Measurements from ENCODE around the gene SREK1.
"Not testable (repeated sequence)": the region's sequence is repeated elsewhere in the genome, so short reads cannot be mapped to it uniquely, and the experiment has no call there.

Gene SREK1, protein sequence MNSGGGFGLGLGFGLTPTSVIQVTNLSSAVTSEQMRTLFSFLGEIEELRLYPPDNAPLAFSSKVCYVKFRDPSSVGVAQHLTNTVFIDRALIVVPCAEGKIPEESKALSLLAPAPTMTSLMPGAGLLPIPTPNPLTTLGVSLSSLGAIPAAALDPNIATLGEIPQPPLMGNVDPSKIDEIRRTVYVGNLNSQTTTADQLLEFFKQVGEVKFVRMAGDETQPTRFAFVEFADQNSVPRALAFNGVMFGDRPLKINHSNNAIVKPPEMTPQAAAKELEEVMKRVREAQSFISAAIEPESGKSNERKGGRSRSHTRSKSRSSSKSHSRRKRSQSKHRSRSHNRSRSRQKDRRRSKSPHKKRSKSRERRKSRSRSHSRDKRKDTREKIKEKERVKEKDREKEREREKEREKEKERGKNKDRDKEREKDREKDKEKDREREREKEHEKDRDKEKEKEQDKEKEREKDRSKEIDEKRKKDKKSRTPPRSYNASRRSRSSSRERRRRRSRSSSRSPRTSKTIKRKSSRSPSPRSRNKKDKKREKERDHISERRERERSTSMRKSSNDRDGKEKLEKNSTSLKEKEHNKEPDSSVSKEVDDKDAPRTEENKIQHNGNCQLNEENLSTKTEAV

DNA sequence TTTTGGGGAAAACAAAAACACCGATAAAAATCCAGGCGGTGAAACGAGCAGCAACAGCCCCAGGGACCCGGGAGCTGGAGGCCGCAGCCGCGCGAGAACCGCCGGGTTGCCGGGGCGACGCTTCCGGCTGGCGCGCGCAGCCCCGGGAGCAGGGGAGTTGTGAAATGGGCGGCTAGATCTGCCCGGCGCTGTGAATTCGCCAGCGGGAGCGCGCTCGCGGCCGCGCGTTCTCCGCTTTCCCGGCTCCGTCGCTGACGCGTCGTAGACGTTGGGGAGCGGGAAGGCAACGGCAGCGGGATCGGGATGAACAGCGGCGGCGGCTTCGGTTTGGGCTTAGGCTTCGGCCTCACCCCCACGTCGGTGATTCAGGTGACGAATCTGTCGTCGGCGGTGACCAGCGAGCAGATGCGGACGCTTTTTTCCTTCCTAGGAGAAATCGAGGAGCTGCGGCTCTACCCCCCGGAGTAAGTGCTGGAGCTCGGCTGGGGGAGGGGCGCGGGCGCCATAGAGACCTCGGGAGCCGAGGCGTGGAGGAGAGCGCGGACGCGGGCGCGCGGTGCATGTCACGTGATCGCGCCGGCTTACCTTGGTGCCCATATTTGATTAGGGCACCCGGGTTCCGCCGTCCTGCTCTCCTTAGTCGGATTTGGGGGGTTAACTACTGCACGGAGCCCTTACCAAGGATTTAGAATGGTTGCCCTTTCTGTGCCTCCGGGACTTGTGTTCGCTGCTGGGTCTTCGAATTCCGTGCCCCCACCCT, at the start of gene SREK1:
SREK1 (plus strand) TSS at position 227 of the 760 bp plus-strand sequence; CDS start at position 304, 77 bp downstream.
- DNase-seq (ENCODE audit: low read depth) = peak; percentile 82

DNA sequence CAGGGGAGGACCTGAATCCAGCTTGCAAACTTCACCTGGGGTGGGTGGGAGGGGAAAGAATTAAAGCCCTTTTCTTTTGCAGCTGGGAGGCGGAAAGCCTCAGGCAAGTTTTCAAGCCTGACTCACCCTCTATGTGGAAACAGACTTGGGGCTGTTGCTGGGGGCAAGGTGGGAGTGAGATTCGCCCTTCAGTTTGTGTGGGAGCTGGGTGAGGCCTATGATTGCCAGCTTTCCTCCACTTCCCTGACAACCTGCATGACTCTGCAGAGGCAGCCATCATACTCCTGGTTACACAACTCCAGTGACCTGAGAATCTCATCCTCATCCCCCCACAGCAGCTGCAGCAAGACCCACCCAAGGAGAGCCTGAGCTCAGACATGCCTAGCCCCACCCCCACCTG, 43.2 kb upstream of the SREK1 start:
- no peak for DNase-seq (ENCODE audit: low read depth)

DNA sequence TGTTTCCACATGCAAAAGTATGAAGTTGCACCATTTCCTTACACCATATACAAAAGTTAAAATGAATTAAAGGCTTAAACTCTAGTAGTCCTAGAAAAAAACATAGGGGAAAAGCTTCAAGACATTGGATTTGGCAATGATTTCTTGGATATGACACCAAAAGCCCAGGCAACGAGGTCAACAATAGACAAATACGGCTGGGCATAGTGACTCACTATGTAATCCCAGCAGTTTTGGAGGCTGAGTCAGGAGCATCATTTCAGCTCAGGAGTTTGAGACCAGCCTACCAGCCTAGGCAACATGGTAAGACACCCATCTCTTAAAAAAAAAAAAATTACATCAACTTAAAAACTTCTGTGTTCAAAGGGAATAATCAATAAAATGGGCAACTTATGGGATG, 30.9 kb upstream of the SREK1 start:
- no peak for DNase-seq (ENCODE audit: low read depth)

DNA sequence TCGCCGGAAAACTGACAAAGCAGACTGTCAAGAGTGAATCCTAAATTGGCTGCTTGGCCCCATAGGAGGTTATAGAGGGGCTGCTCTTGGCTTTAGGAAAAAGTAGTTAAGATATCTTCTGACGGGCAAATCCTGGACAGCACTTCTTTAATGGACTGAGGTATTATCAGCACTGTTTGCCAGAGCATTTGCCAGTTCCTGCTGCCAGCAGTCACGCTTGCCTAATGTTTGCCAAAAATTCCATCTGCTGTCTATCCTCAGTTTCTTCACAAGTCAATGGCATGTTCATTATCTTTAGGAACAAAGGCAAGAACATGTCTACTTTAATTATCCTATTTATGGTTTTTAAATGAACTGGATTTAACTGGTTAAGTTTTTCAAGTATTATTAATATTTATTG, 25.8 kb upstream of the SREK1 start:
- no peak for DNase-seq (ENCODE audit: low read depth)

DNA sequence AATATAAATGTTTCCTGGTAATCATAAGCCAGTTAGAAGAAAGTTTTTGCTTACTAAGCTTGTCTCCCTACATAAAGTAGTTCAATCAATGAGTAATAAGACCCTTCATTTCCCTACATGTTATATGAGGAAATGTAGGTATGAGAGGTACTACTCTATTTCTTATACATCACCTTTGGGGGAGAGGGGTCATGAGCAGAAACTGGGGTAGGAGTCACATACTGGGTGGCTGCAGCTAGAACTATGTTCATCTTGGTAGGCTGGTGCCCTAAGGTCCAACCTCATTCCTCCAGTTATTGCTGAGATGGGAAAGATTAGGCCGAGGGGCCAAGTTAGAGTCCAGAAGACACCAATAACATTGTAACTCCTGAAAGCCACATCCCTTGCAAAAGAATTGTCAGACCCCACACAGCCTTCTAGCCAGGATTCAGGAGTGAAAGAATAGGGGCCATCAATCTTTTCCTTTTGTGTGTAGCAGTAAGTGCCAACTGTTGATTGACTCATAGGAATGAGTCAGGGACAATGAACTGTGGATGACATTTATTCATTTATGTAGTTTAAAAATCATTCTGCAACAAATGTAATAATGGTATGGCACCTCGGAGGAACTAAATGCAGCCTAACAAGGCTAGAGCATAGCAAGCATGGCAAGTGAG, 21.6 kb upstream of the SREK1 start:
- DNase-seq (ENCODE audit: low read depth) = no peak

DNA sequence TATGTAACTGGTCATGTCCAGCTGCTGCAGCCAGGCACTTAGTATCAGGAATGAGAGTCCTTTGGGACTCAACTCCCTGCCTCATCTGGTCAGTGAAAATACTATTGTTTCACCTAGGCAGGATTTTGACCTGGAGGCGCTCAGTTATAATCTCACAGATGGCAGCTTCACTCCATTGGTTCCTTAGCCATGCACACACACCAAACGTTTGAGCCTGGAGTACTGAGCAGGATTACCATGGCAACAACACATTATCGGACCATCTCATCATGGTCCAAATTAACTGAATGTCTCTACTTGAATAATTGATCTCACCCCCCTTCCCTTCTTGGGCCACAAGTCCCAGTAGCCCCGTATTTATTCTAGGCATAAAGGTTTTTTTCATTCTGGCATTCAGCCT, 15.0 kb upstream of the SREK1 start:
- DNase-seq (ENCODE audit: low read depth) = no peak

DNA sequence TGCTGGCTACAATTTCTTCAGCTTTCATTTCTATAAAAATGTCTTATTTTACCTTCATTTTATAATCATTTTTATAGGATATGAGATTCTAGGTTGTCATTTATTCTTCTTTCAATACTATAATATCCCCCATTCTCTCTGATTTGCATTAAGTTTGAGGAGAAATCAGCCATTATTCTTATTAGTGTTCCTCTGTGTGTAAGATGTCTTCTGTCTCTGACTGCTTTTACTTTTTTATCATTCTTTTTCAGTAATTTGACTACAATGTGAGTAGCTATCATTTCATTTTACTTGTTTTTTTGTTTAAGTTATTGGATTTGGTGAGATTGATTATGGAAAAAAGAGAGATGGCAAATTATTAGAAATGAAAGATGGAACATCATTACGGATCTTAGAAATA, 13.6 kb upstream of the SREK1 start:
- no peak for DNase-seq (ENCODE audit: low read depth)

DNA sequence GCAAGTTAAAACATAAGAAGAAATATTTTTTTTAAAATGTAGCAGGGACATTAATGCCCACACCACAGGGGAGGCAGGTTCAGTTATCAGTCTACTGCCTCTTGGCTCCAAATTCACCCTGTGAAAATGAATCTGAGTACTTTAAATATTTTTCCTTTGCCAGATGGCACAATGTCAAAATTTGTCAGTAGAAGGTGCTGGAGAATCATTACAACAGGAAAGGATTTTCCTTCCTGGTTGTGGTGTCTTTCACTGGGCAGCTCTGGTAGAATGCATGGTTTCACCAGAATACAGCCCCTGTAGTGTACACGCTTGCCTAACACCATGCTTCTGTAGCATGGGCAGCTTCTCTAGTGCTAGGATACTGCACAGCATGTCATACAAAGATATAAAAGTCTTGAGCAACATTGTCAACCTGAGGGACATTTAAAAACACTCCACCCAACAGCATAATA, 9.7 kb upstream of the SREK1 start:
- DNase-seq (ENCODE audit: low read depth) = no peak

DNA sequence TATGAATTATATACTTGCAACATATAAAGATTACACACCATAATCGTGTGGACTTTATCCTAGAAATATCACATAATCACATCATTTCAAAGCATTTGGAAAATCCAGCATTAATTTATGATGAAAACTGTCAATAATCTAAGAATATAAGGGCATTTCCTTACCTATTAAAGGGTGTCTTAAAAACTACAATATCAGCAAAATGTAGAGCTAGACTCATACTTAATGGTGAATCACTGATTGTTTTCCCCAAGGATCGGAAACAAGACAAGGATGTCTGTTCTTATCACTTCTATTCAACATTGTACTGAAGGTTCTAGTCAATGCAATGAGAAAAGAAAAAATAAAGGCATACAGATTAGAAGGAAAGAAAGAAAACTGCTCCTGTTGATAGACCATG, 8.0 kb upstream of the SREK1 start:
- DNase-seq (ENCODE audit: low read depth) = no peak

DNA sequence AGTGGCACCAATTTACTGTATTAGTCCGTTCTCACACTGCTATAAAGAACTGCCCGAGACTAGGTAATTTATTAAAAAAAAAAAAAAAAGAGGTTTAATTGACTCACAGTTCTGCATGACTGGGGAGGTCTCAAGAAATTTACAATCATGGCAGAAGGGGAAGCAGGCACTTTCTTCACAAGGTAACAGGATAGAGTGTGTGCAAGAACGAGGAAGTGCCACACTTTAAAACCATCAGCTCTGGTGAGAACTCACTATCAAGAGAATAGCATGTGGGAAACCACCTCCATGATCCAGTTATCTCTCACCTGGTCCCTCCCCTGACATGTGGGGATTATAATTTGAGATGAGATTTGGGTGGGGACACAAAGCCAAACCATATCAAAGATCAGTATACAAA, 7.2 kb upstream of the SREK1 start:
- not testable (repeated sequence) for DNase-seq (ENCODE audit: low read depth)

DNA sequence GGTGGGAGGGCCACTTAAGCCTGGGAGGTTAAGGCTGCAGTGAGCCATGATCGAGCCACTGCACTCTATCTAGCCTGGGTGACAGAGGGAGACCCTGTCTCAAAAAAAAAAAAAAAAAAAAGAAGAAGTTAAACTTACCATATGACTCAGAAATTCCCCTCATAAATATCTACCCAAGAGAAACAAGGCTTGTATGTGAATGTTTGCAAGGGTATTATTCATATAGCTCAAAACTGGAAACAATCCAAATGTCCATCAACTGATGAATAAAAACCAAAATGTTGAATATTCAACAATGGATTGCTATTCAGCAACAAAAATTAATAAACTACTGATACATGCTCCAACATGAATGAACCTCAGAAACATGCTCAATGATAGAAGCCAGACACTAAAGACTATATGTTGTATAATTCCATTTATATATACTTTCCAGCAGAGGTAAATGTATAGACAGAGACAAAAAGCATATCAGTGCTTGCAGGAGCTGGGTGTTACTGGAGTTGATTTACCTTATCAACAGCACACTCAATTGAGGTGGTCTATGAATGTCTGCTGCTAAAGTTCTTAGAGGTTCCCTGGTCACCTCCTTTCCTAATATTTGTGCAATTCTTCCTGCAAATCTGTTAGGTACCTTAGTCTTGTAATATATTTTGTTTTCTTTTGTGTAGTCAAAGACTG, 5.3 kb upstream of the SREK1 start:
- no peak for DNase-seq (ENCODE audit: low read depth)

DNA sequence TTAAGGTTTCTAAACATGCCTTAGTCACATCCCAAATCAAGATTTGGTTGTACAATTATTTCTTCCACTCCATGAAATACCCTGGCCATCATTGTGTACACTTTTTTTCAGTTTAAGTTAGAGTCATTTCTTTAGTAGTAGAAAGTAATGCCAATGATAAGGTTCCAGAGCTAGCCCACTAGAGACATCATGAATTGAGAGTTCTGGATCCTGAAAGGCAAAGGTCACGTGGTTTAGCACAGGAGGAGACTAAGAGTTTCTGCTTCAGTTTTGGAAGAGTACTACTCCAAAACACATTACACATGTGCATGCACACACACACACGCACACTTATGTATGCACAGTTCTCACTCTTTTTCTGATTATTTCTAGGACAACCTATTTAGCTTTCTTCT, 4.8 kb upstream of the SREK1 start:
- no peak for DNase-seq (ENCODE audit: low read depth)

DNA sequence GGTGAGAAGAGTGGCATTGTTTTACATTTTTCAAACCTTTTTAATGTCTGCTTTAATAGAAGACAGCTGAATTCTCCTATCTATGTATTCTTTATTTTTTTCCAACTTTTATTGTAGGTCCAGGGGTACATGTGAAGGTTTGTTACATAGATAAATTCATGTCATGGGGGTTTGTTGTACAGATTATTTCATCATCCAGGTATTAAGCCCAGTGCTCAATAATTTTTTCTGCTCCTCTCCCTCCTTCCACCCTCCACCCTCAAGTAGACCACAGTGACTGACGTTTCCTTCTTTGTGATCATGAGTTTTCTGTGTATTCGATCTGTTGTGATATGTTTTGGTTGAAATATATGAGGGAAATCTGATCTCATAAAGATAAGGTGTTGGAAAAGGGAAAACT, 1.7 kb upstream of the SREK1 start:
- no peak for DNase-seq (ENCODE audit: low read depth)

DNA sequence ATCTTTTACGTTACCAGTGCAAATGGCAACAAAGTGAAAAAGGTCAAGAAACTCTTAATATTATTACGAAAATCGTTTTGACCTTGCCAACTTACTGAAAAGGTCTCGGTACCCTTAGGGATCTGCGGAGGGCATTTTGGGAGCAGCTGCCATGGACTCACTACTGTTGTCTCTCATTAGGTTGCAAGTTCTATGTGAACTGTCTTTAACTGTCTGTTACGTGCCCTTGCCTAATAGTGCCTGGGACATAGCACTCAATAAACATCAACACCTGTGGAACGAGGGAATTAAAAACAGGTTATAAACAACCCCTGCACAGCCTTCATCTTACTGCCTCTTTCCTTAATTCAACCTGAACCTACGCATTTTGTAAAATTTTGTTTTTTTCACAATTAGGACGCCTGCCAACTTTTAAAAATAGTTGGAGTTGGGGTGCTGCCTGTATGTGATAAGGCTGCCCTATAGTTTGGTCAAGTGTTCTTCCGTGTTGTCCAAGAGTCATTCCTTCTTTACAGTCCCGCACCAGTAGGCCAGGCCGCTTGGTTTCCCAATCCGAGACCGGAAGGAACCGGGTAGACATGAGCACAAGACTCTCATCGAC, 527 bp upstream of the SREK1 start:
- DNase-seq (ENCODE audit: low read depth) = no peak

DNA sequence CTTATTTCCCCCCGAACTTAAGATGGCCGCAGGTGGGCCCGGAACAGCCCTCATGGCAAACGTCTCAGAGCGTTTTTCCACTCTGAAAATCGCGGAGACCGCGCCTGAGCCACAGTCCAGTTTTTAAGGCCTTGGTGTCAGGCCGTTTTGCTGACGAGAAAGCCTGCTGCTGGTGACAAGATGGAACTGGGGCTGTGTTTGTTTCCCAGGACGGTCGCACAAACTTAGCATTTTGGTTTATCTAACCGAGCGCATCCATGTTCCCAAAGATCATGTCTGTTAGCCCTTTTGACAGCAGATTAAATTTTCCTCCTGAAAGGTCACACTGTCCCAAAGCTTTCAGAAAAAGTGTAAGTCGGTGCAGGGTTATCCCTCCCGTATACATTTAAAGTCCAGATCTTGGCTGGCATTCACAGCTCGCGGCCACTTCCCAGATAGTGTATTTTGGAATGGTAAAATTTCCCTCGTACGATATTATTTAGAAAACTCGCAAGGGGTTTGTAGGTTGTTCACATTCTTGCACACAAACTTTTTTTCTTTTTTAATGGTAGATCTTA, 812 bp downstream of the SREK1 start:
- no peak for DNase-seq (ENCODE audit: low read depth)

DNA sequence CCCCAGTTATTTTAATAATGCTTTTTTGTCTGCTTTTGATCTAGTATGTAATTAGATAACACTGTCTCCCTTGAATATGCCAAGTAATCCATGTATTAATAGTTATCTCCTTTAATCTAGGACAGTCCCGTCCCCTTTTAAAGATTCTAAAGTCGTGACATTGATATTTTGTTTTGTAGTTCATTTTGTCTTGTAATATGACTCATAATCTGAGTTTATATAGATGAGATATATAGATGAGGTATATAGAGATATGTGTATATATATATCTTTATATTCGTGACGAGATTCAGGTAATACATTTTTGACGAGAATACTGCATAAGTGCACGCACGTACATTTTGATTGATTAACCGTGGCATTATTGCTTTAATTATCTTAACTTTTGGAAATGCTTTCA, 1.6 kb downstream of the SREK1 start:
- DNase-seq (ENCODE audit: low read depth) = no peak

DNA sequence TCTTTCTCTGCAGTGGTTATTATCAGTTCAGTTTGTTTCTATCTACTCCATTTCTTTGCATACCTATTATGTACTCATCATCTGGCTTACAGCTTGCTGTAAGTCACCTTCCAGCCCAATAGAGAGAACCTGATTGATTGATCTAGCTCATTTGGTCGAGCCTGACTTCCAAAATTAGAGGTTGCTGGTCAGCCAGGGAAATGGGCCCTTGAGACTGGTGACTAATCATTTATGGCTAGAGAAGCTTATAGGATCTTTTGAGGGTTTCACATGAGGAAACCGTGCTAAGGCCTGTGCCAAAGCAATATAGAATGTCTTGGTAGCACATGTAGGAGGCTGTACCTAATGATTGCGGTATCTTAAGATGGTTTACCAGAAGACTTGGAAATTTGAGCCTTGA, 5.8 kb downstream of the SREK1 start:
- no peak for DNase-seq (ENCODE audit: low read depth)

DNA sequence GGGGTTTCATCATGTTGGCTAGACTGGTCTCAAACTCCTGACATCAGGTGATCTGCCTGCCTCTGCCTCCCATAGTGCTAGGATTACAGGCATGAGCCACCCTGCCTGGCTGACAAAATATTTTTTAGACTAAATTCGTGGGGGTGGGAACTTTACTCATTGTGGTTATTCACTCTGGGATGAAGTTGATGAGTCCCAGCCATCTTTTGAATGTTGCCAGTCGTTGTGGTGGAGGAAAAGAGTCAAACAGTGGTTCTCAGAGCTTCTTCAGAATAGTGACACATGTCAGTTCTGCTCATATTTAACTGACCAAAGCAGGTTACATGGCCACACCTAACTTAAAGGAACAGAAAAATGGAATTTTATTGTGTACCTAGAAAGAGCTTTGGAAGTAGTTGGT, 6.9 kb downstream of the SREK1 start:
- DNase-seq (ENCODE audit: low read depth) = no peak

DNA sequence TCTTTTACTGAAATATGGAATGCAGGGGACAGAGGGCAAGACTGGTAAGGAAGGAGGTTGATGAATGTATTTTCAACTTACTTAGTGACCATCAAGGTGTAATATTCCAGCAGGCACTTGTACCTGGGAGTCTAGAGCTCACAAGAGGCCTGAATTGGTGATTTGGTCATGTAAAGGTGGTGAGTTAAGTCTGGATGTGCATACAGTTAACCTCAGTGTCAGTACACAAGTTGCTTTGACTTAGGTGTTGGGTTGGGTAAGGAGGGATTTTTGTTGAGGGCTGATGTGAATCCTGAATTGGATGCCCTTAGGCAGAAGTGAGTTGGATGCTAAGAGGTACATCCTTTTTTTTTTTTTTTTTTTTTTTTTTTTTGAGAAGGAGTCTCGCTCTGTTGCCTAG, 7.4 kb downstream of the SREK1 start:
- DNase-seq (ENCODE audit: low read depth) = no peak

DNA sequence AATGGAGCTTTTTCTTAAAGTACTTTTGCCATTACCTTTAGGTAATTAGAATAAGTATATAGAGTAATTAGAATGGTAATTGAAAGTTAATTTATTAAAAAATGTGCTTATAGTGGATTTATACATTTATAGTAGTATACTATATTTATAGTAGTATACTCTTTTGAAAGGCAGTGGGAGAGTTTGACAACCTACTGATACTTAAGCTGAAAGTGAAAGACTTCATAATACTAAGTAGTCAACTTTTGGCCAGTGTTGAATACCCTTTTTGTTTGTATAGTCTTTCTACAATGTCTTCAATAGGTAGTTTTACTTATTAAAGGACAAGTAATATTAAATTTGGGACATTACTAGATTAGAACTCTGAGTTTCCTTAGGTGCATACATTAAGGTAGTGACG, 12.9 kb downstream of the SREK1 start:
- DNase-seq (ENCODE audit: low read depth) = no peak

DNA sequence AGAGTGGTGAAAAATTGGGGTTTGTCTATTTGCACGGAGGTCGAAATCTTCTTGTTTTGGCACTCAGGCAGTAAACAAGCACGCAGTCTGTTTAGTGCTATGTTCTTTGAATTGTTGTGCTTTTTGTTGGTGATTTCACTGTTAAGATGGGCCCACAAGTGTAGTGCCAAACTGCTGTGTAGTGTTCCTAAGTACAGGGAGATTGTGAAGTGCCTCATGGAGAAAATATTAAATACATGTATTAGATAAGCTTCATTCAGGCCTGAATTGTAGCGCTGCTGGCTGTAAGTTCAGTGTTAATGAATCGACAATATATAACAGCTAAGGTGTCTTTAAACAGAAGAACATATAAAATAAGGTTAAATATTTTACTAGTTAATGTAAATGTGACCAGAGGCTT, 17.3 kb downstream of the SREK1 start:
- DNase-seq (ENCODE audit: low read depth) = no peak

Measured in stimulated activated CD8-positive, alpha-beta memory T cell treated with anti-CD3 and anti-CD28 coated beads, Interleukin-15, amount 100 ng/mL, for 24 hours (primary cell).